ENCODE results near the gene SYTL1.

DNA sequence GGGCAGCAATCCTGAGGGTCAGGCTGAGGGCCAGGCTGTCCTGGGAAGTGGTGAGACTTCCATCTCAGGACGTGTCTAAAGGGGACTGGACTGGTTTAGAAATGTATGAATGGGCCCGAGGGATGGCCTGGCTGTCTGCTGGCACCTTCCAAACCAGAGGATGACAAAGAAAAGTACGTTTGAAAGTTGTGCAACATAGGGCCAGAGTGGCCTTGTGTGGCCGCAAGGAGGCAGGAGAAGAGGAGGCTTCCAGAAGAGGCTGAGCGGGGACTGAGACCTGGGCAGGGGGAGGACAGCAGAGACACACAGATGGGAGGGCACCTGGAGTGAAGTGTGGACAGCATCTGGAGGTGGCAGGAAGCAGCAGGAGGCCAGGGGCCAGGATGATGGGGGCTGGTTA lies 2.6 kb upstream of the SYTL1 start:
- TF ChIP-seq CTCF (IDR thresholded peaks at IDR 0.05 in 2 of 3, conservative IDR thresholded peaks at IDR 0.05 in 1 of 3; ENCODE audit: borderline replicate concordance in 1 of 3, insufficient read depth in 1 of 3, low read depth in 2 of 3, low read length in 2 of 3) (no peak), REST (IDR thresholded peaks at IDR 0.05; ENCODE audit: low read depth) (no peak), SRF (IDR thresholded peaks at IDR 0.05; ENCODE audit: low read depth) (no peak), SIN3A (IDR thresholded peaks at IDR 0.05; ENCODE audit: low read depth) (no peak), SP1 (IDR thresholded peaks at IDR 0.05; ENCODE audit: low read depth) (no peak), POLR2AphosphoS5 (IDR thresholded peaks at IDR 0.05; ENCODE audit: low read depth, low read length) (no peak), POLR2A (IDR thresholded peaks at IDR 0.05; ENCODE audit: borderline replicate concordance, extremely low read depth, insufficient read depth, insufficient read length) (no peak), YY1 (IDR thresholded peaks at IDR 0.05; ENCODE audit: extremely low read depth, insufficient replicate concordance, low read depth, low read length) (no peak), RAD21 (IDR thresholded peaks at IDR 0.05; ENCODE audit: low read depth) (no peak), EZH2phosphoT487 (IDR thresholded peaks at IDR 0.05; ENCODE audit: borderline replicate concordance) (no peak), EZH2 (IDR thresholded peaks at IDR 0.05) (no peak), ZNF274 (IDR thresholded peaks at IDR 0.05; ENCODE audit: low read depth, low read length) (no peak), JUND (IDR thresholded peaks at IDR 0.05) (no peak)
- TF ChIP-seq, protein P1, sequence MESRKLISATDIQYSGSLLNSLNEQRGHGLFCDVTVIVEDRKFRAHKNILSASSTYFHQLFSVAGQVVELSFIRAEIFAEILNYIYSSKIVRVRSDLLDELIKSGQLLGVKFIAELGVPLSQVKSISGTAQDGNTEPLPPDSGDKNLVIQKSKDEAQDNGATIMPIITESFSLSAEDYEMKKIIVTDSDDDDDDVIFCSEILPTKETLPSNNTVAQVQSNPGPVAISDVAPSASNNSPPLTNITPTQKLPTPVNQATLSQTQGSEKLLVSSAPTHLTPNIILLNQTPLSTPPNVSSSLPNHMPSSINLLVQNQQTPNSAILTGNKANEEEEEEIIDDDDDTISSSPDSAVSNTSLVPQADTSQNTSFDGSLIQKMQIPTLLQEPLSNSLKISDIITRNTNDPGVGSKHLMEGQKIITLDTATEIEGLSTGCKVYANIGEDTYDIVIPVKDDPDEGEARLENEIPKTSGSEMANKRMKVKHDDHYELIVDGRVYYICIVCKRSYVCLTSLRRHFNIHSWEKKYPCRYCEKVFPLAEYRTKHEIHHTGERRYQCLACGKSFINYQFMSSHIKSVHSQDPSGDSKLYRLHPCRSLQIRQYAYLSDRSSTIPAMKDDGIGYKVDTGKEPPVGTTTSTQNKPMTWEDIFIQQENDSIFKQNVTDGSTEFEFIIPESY (IDR thresholded peaks at IDR 0.05; ENCODE audit: extremely low read depth, insufficient replicate concordance, low read length), result no peak
